NT2/D1 (cell line): Measurements from ENCODE around the gene FARP1.

Experiments
- YY1 ChIP-seq: IDR thresholded peaks from 2 replicates; pipeline ENCODE4 v1.6.1; 2011; ENCODE audit not compliant: insufficient read length, insufficient read depth
- ZNF274 ChIP-seq: IDR thresholded peaks from 2 replicates; pipeline ENCODE4 v1.6.1; 2011; ENCODE audit warnings: mild to moderate bottlenecking, low read depth, low read length

DNA sequence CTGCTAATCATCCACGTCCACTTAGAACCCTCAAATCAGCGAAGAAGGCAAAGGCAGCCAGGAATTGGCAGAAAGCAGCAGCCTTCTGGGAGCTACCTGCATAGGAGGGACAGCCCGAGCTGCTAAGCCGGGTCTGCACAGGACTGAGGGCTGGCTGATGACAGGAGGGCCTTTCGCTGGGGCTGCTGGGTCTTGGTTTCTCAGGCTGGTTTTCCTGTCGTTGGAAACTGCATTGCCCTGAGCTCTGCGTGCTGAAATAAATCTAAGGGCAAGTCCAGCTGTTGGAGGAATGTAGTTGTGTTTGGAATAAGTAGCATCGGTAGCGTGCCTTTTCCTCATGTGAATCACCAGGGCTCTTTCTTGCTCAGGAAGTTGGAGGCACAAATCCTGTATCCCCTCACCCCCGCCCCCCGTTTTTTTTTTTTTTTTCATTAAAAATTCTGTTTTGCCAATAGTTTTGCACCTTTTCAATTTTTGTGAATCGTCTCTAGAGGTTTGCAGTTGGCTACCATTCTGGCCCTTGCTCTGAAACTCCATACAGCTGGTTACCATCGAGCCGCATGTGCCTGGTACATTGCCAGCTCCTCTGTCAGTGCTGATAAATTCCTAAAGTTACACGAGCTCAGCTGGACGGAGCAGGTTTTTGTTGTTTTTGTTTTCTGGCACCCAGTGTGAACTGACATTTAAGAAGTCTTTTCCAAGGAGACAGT lies 228.1 kb downstream of the FARP1 start:
- TF ChIP-seq YY1 (no peak), ZNF274 (no peak)
